Measurements from ENCODE around the gene CLINT1. TPM values are rescaled to one million over a fixed set of nuclear protein-coding genes. Genes with fewer than 3 reads are reported as not detected.

CLINT1 gene
- polyA plus RNA-seq, 2 of the 4 experiments (the other 2 are of a cell fraction) = 89.7 to 185 TPM

GRCh38 chr5:157867751-157868387 is 8.9 kb upstream of the CLINT1 start (continued):
- TF ChIP-seq HOXB13 (CRISPR knock-in tag; IDR thresholded peaks at IDR 0.05; ENCODE audit: low read depth) = no peak
- TF ChIP-seq MYC (IDR thresholded peaks at IDR 0.05; ENCODE audit: borderline replicate concordance, low read length) = no peak
- no peak for TF ChIP-seq JUNB (IDR thresholded peaks at IDR 0.05)
- TF ChIP-seq JUN (IDR thresholded peaks at IDR 0.05) = no peak

- CTCF ChIA-PET = interaction anchor here (0.6 to 5.2 kb wide), 9 partner anchors 8 to 1446 kb away, joined by 3 to 23 read pairs (median 4); partner anchors contain the start of gene CLINT1
- H3K9me3 ChIP-seq = 0 out of 3 replicates have a peak, but pooled peaks cover 5% of the 10 kb centered on the region
- peak overlapping the region; percentile 57; the same call in 2 of the 3 replicates for H3K4me2 ChIP-seq
- no peak for DNase-seq (ENCODE audit: low read depth in 1 of 2, low spot score in 1 of 2)
- no peak overlapping the region for H3K4me3 ChIP-seq
- H3K4me1 ChIP-seq = peaks cover 38% of the 10 kb centered on the region
- peak overlapping the region; percentile 68 to 83 for H3K27ac ChIP-seq
- TF ChIP-seq HOXA7 (CRISPR knock-in tag; IDR thresholded peaks at IDR 0.05) (no peak), RCOR1 (IDR thresholded peaks at IDR 0.05; ENCODE audit: low read depth, low read length) (no peak)
- 39% methylated on average over 2 of the region's 2 CpGs for WGBS (ENCODE audit: missing lambda C conversion rate)
- ATAC-seq = no peak
- POLR2A ChIA-PET = no interaction called here
- FAIRE-seq = no peak
Observed at GRCh38 chr5:157866536-157866935, 7.6 kb upstream of the CLINT1 start.

- peaks cover 30% of the 10 kb centered on the region for H3K4me1 ChIP-seq
- ChIA-PET CTCF (interaction anchor here (0.8 to 5.2 kb wide), 6 partner anchors 9 to 125 kb away, joined by 3 to 23 read pairs (median 4); no protein-coding TSS in a partner anchor), POLR2A (interaction anchor here (0.7 kb wide), 1 partner anchor 15 kb away, joined by 3 read pairs; no protein-coding TSS in a partner anchor)
- FAIRE-seq (peak; percentile 32), ATAC-seq (peak; percentile 68 to 86), DNase-seq (ENCODE audit: low read depth in 1 of 2, low spot score in 1 of 2) (peak; percentile 36 to 92)
- TF ChIP-seq BHLHE40 (IDR thresholded peaks at IDR 0.05; ENCODE audit: low read depth, low read length) = no peak
- TF ChIP-seq NPAS2 (CRISPR knock-in tag; IDR thresholded peaks at IDR 0.05; ENCODE audit: borderline replicate concordance) = no peak
- peak in 1 of 2 experiments; percentile 58; a peak in 2 of 5 replicates for TF ChIP-seq EP300 (IDR thresholded peaks at IDR 0.05)
- TF ChIP-seq GATA3 (IDR thresholded peaks at IDR 0.05; ENCODE audit: borderline replicate concordance) = peak; percentile 71; the same call in 1 of the 2 replicates
- TF ChIP-seq FOSL2 (IDR thresholded peaks at IDR 0.05) = no peak
- peak; percentile 74 for TF ChIP-seq FOSL2 (CRISPR knock-in tag; IDR thresholded peaks at IDR 0.05)
- no peak for TF ChIP-seq HEYL (CRISPR knock-in tag; IDR thresholded peaks at IDR 0.05)
- WGBS (ENCODE audit: missing lambda C conversion rate) = 4% methylated on average over 4 of the region's 4 CpGs
- H3K4me2 ChIP-seq = peak overlapping the region; percentile 57
- H3K27ac ChIP-seq = peak overlapping the region; percentile 68 to 83
- H3K4me3 ChIP-seq = no peak overlapping the region
- H3K9me3 ChIP-seq = 0 out of 3 replicates have a peak, but pooled peaks cover 5% of the 10 kb centered on the region
Observed at GRCh38 chr5:157865781-157866180, 6.8 kb upstream of the CLINT1 start.

DNA sequence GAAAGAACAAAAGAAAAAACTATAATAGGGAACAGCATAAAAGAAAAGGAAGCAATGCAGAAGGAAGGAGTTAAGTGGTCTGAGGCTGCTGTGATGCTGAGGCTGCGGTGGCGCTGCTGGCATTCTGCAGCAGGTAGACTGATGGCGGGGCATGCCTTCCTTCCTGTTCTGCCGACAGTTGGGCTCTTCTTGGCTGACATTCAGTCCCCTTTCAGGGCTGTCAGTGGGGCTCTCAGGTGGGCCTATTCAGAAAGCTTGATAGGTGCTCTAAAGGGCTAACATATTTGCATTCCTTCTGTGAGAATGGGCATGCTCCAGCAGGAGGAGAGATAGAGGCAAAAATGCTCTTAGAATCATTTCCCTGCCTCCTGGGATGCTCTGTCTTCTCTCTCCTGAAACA is 5.1 kb upstream of the CLINT1 start:
- CTCF ChIA-PET = interaction anchor here (5.2 kb wide), 1 partner anchor 9 kb away, joined by 23 read pairs; no protein-coding TSS in a partner anchor
- peak overlapping the region; percentile 33 to 83; a peak in 4 of 6 replicates for H3K27ac ChIP-seq
- no peak overlapping the region for H3K4me3 ChIP-seq
- 0 out of 3 replicates have a peak, but pooled peaks cover under 1% of the 10 kb centered on the region for H3K9me3 ChIP-seq
- TF ChIP-seq JUN (IDR thresholded peaks at IDR 0.05) (no peak), RNF2 (IDR thresholded peaks at IDR 0.05; ENCODE audit: borderline replicate concordance, low read depth) (no peak), RARB (CRISPR knock-in tag; IDR thresholded peaks at IDR 0.05) (no peak), MAX (IDR thresholded peaks at IDR 0.05) (no peak), ATOH8 (CRISPR knock-in tag; IDR thresholded peaks at IDR 0.05; ENCODE audit: low read depth) (no peak), CBX2 (IDR thresholded peaks at IDR 0.05; ENCODE audit: borderline replicate concordance, low read depth) (no peak), HES2 (IDR thresholded peaks at IDR 0.05) (no peak), EHMT2 (IDR thresholded peaks at IDR 0.05; ENCODE audit: low read depth) (no peak), FOSL2 (IDR thresholded peaks at IDR 0.05) (no peak), FOSL2 (CRISPR knock-in tag; IDR thresholded peaks at IDR 0.05) (no peak), RAD21 (conservative IDR thresholded peaks at IDR 0.05 in 1 of 2, IDR thresholded peaks at IDR 0.05 in 1 of 2) (no peak), NPAS2 (CRISPR knock-in tag; IDR thresholded peaks at IDR 0.05; ENCODE audit: borderline replicate concordance) (no peak), ESRRA (IDR thresholded peaks at IDR 0.05; ENCODE audit: borderline replicate concordance, low read length) (no peak), FOXS1 (CRISPR knock-in tag; IDR thresholded peaks at IDR 0.05) (no peak), USF2 (IDR thresholded peaks at IDR 0.05) (no peak), ZSCAN20 (CRISPR knock-in tag; IDR thresholded peaks at IDR 0.05) (no peak)
- TF ChIP-seq, protein P1, sequence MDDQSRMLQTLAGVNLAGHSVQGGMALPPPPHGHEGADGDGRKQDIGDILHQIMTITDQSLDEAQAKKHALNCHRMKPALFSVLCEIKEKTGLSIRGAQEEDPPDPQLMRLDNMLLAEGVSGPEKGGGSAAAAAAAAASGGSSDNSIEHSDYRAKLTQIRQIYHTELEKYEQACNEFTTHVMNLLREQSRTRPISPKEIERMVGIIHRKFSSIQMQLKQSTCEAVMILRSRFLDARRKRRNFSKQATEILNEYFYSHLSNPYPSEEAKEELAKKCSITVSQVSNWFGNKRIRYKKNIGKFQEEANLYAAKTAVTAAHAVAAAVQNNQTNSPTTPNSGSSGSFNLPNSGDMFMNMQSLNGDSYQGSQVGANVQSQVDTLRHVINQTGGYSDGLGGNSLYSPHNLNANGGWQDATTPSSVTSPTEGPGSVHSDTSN (IDR thresholded peaks at IDR 0.05) = no peak
- no peak overlapping the region for H3K4me2 ChIP-seq
- FAIRE-seq (no peak), DNase-seq (ENCODE audit: low read depth in 1 of 2, low spot score in 1 of 2) (no peak), ATAC-seq (no peak)
- peaks cover 25% of the 10 kb centered on the region for H3K4me1 ChIP-seq
- POLR2A ChIA-PET = no interaction called here
- 90% methylated on average over 4 of the region's 4 CpGs for WGBS (ENCODE audit: missing lambda C conversion rate)
